ENCODE results near the gene ZNF768. TPM values are rescaled to one million over a fixed set of nuclear protein-coding genes. Genes with fewer than 3 reads are reported as not detected.

Gene ZNF768
- total and polyA plus RNA-seq, 5 donors from 2014 or later = 0.40 to 4.0 (median 0.81) TPM

- H3K4me1 Mint-ChIP-seq = peaks cover 13 to 51% (median 29%) of the 10 kb centered on the region in 4 donors
- peak overlapping the region; percentile 96 to 99 (median 98) for H3K27ac Mint-ChIP-seq
- no peaks in the 10 kb centered on the region for H3K9me3 Mint-ChIP-seq
- no peaks in the 10 kb centered on the region for H3K36me3 Mint-ChIP-seq
- H3K27me3 Mint-ChIP-seq = no peaks in the 10 kb centered on the region
- no peaks in the 10 kb centered on the region for H3K36me3 ChIP-seq (ENCODE audit: control insufficient read depth, insufficient read depth, low read length)
- H3K4me3 ChIP-seq (ENCODE audit: low read depth, low read length) = peak overlapping the region; percentile 66
- peaks cover 50% of the 10 kb centered on the region for H3K4me1 ChIP-seq (ENCODE audit: control insufficient read depth, insufficient read depth, low read length, poor library complexity, severe bottlenecking)
- H3K4me3 Mint-ChIP-seq = peak overlapping the region; percentile 87 to 92 (median 90)
- DNase-seq (peak; percentile 26 to 87 (median 80)), ATAC-seq (ENCODE audit: low read depth in 2 of 2) (peak; percentile 59 to 63)
- H3K27ac ChIP-seq (ENCODE audit: insufficient read depth, low read length, poor library complexity, severe bottlenecking) = peak overlapping the region; percentile 95
- no peaks in the 10 kb centered on the region for H3K27me3 ChIP-seq (ENCODE audit: control insufficient read depth, insufficient read depth, low read length)
- no peaks in the 10 kb centered on the region for H3K9me3 ChIP-seq (ENCODE audit: control insufficient read depth in 2 of 2, low read length in 2 of 2)
These were observed 41.7 kb upstream of the ZNF768 start for GRCh38 chr16:30567991-30568638.

GRCh38 chr16:30567160-30567990 lies 41.0 kb upstream of the ZNF768 start:
- Mint-ChIP-seq H3K36me3 (no peaks in the 10 kb centered on the region), H3K27me3 (no peaks in the 10 kb centered on the region), H3K4me3 (peak overlapping the region; percentile 25 to 92 (median 90)), H3K4me1 (peaks cover 13 to 50% (median 27%) of the 10 kb centered on the region in 4 donors), H3K9me3 (no peaks in the 10 kb centered on the region), H3K27ac (peak overlapping the region; percentile 98 to 99 (median 98))
- H3K27ac ChIP-seq (ENCODE audit: insufficient read depth, low read length, poor library complexity, severe bottlenecking) = peak overlapping the region; percentile 95
- peak overlapping the region; percentile 66 for H3K4me3 ChIP-seq (ENCODE audit: low read depth, low read length)
- no peaks in the 10 kb centered on the region for H3K36me3 ChIP-seq (ENCODE audit: control insufficient read depth, insufficient read depth, low read length)
- H3K27me3 ChIP-seq (ENCODE audit: control insufficient read depth, insufficient read depth, low read length) = no peaks in the 10 kb centered on the region
- H3K4me1 ChIP-seq (ENCODE audit: control insufficient read depth, insufficient read depth, low read length, poor library complexity, severe bottlenecking) = peaks cover 47% of the 10 kb centered on the region
- DNase-seq (peak; percentile 51 to 64 (median 56)), ATAC-seq (ENCODE audit: low read depth in 2 of 2) (peak in 1 of 2 donors; percentile 10)
- H3K9me3 ChIP-seq (ENCODE audit: control insufficient read depth in 2 of 2, low read length in 2 of 2) = no peaks in the 10 kb centered on the region

- H3K27ac ChIP-seq (ENCODE audit: insufficient read depth, low read length, poor library complexity, severe bottlenecking) = peak overlapping the region; percentile 95
- ATAC-seq (ENCODE audit: low read depth in 2 of 2) = no peak
These were observed 40.2 kb upstream of the ZNF768 start for GRCh38 chr16:30566531-30566930.

GRCh38 chr16:30565984-30566383 lies 39.6 kb upstream of the ZNF768 start:
- ATAC-seq (ENCODE audit: low read depth in 2 of 2) = no peak
- Mint-ChIP-seq H3K4me3 (peak overlapping the region in 3 of 4 donors; percentile 13 to 91 (median 70)), H3K4me1 (peaks cover 9 to 46% (median 26%) of the 10 kb centered on the region in 4 donors), H3K27ac (peak overlapping the region; percentile 16 to 62 (median 38)), H3K27me3 (no peaks in the 10 kb centered on the region), H3K36me3 (no peaks in the 10 kb centered on the region), H3K9me3 (no peaks in the 10 kb centered on the region)
- Histone ChIP-seq H3K27ac (ENCODE audit: insufficient read depth, low read length, poor library complexity, severe bottlenecking) (peak overlapping the region; percentile 95), H3K4me1 (ENCODE audit: control insufficient read depth, insufficient read depth, low read length, poor library complexity, severe bottlenecking) (peaks cover 47% of the 10 kb centered on the region), H3K4me3 (ENCODE audit: low read depth, low read length) (no peak overlapping the region), H3K36me3 (ENCODE audit: control insufficient read depth, insufficient read depth, low read length) (no peaks in the 10 kb centered on the region), H3K9me3 (ENCODE audit: control insufficient read depth in 2 of 2, low read length in 2 of 2) (no peaks in the 10 kb centered on the region), H3K27me3 (ENCODE audit: control insufficient read depth, insufficient read depth, low read length) (no peaks in the 10 kb centered on the region)
- DNase-seq = no peak

More at GRCh38 chr16:30566531-30566930, 40.2 kb upstream of the ZNF768 start:
- Mint-ChIP-seq H3K4me1 (peaks cover 5 to 45% (median 23%) of the 10 kb centered on the region in 4 donors), H3K4me3 (peak overlapping the region in 2 of 4 donors; percentile 13 to 91), H3K27me3 (no peaks in the 10 kb centered on the region), H3K36me3 (no peaks in the 10 kb centered on the region), H3K27ac (peak overlapping the region; percentile 98 to 99 (median 98)), H3K9me3 (no peaks in the 10 kb centered on the region)
- H3K27me3 ChIP-seq (ENCODE audit: control insufficient read depth, insufficient read depth, low read length) = no peaks in the 10 kb centered on the region
- H3K36me3 ChIP-seq (ENCODE audit: control insufficient read depth, insufficient read depth, low read length) = no peaks in the 10 kb centered on the region
- DNase-seq = no peak
- peaks cover 45% of the 10 kb centered on the region for H3K4me1 ChIP-seq (ENCODE audit: control insufficient read depth, insufficient read depth, low read length, poor library complexity, severe bottlenecking)
- no peak overlapping the region for H3K4me3 ChIP-seq (ENCODE audit: low read depth, low read length)
- no peaks in the 10 kb centered on the region for H3K9me3 ChIP-seq (ENCODE audit: control insufficient read depth in 2 of 2, low read length in 2 of 2)

- H3K27me3 ChIP-seq (ENCODE audit: control insufficient read depth, insufficient read depth, low read length) = no peaks in the 10 kb centered on the region
- no peak overlapping the region for H3K4me3 ChIP-seq (ENCODE audit: low read depth, low read length)
- H3K36me3 ChIP-seq (ENCODE audit: control insufficient read depth, insufficient read depth, low read length) = no peaks in the 10 kb centered on the region
- Mint-ChIP-seq H3K4me1 (peaks cover 11 to 47% (median 27%) of the 10 kb centered on the region in 4 donors), H3K27ac (peak overlapping the region in 2 of 3 donors; percentile 38 to 56), H3K4me3 (no peak overlapping the region), H3K27me3 (no peaks in the 10 kb centered on the region), H3K36me3 (no peaks in the 10 kb centered on the region), H3K9me3 (no peaks in the 10 kb centered on the region)
- ATAC-seq (ENCODE audit: low read depth in 2 of 2) (no peak), DNase-seq (no peak)
- H3K27ac ChIP-seq (ENCODE audit: insufficient read depth, low read length, poor library complexity, severe bottlenecking) = no peak overlapping the region
- H3K4me1 ChIP-seq (ENCODE audit: control insufficient read depth, insufficient read depth, low read length, poor library complexity, severe bottlenecking) = peaks cover 44% of the 10 kb centered on the region
- H3K9me3 ChIP-seq (ENCODE audit: control insufficient read depth in 2 of 2, low read length in 2 of 2) = no peaks in the 10 kb centered on the region
These were observed 39.2 kb upstream of the ZNF768 start for GRCh38 chr16:30565526-30565925.

GRCh38 chr16:30562021-30562420 lies 35.7 kb upstream of the ZNF768 start:
- Histone ChIP-seq H3K27me3 (ENCODE audit: control insufficient read depth, insufficient read depth, low read length) (no peaks in the 10 kb centered on the region), H3K4me3 (ENCODE audit: low read depth, low read length) (peak overlapping the region; percentile 61), H3K9me3 (ENCODE audit: control insufficient read depth in 2 of 2, low read length in 2 of 2) (no peaks in the 10 kb centered on the region), H3K4me1 (ENCODE audit: control insufficient read depth, insufficient read depth, low read length, poor library complexity, severe bottlenecking) (peaks cover 21% of the 10 kb centered on the region), H3K36me3 (ENCODE audit: control insufficient read depth, insufficient read depth, low read length) (no peaks in the 10 kb centered on the region), H3K27ac (ENCODE audit: insufficient read depth, low read length, poor library complexity, severe bottlenecking) (peak overlapping the region; percentile 60)
- no peaks in the 10 kb centered on the region for H3K27me3 Mint-ChIP-seq
- DNase-seq (no peak), ATAC-seq (ENCODE audit: low read depth in 2 of 2) (no peak)
- peak overlapping the region; percentile 93 to 96 (median 94) for H3K27ac Mint-ChIP-seq
- peaks cover 6 to 35% (median 14%) of the 10 kb centered on the region in 4 donors for H3K4me1 Mint-ChIP-seq
- H3K9me3 Mint-ChIP-seq = no peaks in the 10 kb centered on the region
- H3K36me3 Mint-ChIP-seq = no peaks in the 10 kb centered on the region
- peak overlapping the region; percentile 87 to 92 (median 88) for H3K4me3 Mint-ChIP-seq

GRCh38 chr16:30561089-30561816 lies 34.9 kb upstream of the ZNF768 start:
- Histone ChIP-seq H3K36me3 (ENCODE audit: control insufficient read depth, insufficient read depth, low read length) (peaks cover under 1% of the 10 kb centered on the region), H3K4me1 (ENCODE audit: control insufficient read depth, insufficient read depth, low read length, poor library complexity, severe bottlenecking) (peaks cover 26% of the 10 kb centered on the region), H3K9me3 (ENCODE audit: control insufficient read depth in 2 of 2, low read length in 2 of 2) (no peaks in the 10 kb centered on the region), H3K27me3 (ENCODE audit: control insufficient read depth, insufficient read depth, low read length) (no peaks in the 10 kb centered on the region), H3K4me3 (ENCODE audit: low read depth, low read length) (peak overlapping the region; percentile 61), H3K27ac (ENCODE audit: insufficient read depth, low read length, poor library complexity, severe bottlenecking) (peak overlapping the region; percentile 60)
- ATAC-seq (ENCODE audit: low read depth in 2 of 2) (no peak), DNase-seq (peak in 2 of 3 donors; percentile 11 to 56)
- H3K4me3 Mint-ChIP-seq = peak overlapping the region; percentile 87 to 92 (median 88)
- H3K9me3 Mint-ChIP-seq = no peaks in the 10 kb centered on the region
- peak overlapping the region; percentile 93 to 96 (median 94) for H3K27ac Mint-ChIP-seq
- H3K4me1 Mint-ChIP-seq = peaks cover 6 to 35% (median 12%) of the 10 kb centered on the region in 4 donors
- H3K27me3 Mint-ChIP-seq = no peaks in the 10 kb centered on the region
- peaks cover 1% of the 10 kb centered on the region for H3K36me3 Mint-ChIP-seq

Data from CD4-positive, CD25-positive, alpha-beta regulatory T cell (primary cell).